Glomerular endothelial cell (primary cell): ENCODE data around the gene ARMH1. TPM values are rescaled to one million over a fixed set of nuclear protein-coding genes. Genes with fewer than 3 reads are reported as not detected.

Experiments used
- DNase-seq: peaks from one replicate; pipeline ENCODE4 v3.0.0-alpha.2; 2011; ENCODE audit warnings: low read depth, low spot score; ENCODE audit errors: extremely low read depth
- total RNA-seq: library from RNA; depleted of rRNA; stranded (reverse); fragments of >200 nt; gene quantifications from 2 replicates; pipeline ENCODE4 v1.2.3, GENCODE V29; 2015

The ARMH1 gene
- total RNA-seq: not detected in 2 replicates

DNA sequence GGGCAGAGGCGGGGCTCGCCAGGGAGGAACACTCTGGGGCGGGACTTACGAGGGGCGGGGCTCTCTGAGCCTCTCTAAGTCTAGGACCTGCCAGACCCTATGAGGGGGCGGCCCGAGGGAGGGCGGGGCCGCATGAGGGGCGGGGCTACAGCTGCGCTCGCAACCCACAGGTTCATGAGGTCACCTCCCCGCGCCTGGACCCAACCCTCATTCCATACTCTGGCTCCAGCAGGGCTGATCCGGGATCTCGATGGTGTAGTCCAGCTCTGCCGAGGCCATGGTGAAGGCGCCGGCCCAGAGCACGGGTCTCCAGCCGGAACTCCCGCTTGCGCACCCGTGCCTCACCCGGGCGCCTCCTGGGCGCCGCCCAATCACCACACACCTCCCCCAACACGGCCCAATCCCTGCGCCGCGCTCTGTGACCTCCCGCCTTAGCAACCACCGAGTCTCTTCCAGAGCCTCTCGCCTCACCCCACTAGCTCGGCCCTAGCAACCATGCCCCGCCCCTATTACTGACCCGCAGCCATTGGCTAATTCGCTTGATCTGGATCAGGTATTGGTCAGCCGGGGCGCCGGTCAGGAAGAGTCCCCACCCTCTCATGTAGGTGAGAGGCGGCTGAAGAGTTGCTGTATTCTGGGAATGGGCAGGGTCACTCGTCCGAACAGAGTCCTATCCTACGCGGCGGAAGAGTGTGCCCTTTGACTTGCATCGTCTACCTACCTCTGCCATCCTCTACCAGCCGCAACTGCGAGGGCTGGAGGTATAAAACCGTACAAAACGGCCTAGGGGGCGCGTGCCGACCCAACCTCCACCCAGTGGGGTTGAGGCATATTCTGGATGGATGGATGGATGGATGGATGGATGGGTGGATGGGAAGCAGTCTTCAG is at the start of gene ARMH1, which contains the start of gene TMEM53:
ARMH1 (plus strand) TSS at position 602 of the 888 bp plus-strand sequence. CDS start 14,984 bp downstream, outside the sequence.
TMEM53 (minus strand) TSS at position 369 of the 888 bp plus-strand sequence; CDS start at position 279, 90 bp downstream.
- peak; percentile 89 for DNase-seq

DNA sequence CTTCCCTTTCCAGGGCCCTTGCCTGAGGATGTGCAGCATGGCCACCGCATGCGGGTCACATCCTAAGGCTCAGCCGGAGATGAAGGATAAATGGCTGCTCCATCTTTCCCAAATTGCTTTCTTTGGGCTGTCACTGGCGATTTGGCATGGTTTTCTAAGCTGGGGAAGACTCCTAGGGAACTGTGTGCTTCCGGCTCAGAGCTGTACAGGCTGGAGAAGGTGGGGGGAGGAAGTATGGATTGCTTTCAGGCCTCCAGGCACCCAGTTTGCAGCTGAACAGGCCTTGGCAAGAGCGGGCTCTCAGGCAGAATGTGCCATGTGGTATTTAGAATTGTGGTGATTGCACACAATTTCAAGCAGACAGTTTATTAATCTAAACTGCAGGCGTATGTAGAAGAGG is 49.2 kb upstream of the ARMH1 start:
- DNase-seq: no peak

DNA sequence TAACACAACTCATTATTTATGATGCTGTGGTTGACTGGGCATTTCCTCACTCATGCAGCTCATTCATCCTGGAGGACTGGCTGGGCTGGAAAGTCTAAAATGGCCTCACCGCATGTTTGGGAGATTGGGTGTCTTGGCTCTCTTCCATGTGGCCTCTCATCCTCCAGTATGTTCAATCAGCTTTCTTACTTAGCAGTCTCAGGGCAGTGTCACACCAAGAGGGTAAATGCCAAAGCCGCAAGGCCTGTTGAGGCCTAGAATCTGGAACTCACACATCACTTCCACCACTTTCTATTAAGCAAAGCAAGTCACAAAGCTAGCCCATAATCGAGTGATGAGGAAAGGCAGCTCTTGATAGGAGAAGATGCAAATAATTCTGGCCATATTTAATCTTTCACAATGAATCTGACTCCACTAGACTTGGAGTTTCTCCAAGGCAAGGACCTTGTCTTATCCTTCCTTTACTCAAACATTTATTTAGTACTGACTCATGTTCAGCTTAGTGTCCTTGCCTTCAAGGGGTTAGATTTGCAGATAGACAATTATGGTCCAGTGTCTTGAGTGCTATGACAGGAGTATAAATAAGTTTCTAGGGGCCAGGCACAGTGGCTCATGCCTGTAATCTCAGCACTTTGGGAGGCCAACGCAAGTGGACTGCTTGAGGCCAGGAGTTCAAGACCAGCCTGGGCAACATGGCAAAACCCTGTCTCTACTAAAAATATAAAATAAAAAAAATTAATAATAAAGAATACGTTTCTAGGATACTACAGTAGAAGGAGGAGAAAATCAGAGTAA is 45.4 kb upstream of the ARMH1 start:
- no peak for DNase-seq

DNA sequence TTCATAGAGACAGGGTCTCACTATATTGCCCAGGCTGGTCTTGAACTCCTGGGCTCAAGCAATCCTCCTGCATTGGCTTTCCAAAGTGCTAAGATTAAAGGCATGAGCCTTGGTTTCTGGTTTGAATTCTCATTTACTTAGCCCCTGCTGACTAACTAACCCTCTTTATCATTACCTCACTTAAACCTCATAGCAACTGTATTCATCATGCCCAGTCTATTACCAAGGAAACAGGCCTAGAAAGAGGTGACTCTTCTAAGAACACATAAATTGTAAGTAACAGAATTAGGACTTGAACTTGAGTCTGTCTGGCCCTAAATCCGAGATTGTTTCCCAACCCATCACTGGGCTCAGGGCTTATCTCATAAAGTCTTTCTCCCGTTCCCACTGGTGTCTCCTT is 44.4 kb upstream of the ARMH1 start:
- no peak for DNase-seq

DNA sequence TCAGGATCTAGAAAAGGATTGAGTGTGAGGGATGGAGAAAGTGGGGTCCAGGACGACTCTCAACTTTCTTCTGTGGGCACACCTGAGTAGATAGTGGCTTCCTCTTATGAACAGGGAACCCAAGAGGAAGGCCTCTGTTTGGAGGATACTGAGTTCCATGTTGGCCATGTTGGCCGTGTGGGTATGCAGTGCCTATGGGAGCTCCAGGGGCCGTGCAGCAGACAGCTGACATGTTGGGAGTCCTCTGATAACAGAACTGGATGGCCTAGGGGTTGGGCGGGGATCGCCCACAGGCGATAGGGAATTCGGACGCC is 43.2 kb upstream of the ARMH1 start:
- no peak for DNase-seq

DNA sequence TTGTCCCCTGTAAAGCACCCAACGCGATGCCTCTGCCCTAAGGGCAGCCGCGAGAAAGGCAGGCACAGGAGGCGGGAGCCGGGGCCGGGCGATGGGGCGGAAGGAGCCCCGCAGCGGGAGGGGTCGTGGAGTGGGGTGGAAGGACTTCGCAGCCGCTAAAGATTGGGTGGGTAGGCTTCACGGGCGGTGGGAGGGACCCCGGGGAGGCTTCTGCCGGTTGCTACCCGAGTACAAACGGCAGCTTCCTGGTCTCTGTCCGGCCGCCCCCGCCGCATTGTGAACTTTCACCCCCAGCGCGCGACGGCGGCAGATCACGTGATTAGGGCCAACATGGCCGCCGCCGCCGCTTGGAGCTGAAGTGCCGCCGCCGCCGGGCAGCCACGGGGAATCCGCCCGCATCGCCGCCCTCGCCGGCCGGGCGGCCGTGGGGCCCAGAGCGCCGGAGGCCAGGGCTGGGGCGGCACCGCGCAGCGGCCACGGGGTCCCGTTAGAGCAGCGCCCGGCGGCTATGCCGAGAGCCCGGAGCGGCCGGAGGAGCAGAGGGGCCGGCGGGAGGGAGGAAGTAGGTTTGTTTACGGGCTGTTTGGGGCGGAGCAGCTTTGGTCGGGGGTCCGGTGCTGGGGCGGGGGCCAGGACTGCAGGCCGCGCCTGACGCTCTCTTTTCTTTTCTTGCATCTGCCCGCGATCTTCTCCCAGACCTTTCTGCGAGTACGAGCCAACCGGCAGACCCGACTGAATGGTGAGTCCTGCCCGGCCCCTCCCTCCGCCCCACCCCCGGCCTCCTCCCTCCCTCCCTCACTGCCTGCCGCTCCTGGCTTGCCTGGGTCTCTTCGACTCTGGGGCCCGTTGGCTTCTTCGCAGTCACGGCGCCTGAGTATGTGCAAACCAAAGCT is 42.6 kb upstream of the ARMH1 start:
- DNase-seq: no peak

DNA sequence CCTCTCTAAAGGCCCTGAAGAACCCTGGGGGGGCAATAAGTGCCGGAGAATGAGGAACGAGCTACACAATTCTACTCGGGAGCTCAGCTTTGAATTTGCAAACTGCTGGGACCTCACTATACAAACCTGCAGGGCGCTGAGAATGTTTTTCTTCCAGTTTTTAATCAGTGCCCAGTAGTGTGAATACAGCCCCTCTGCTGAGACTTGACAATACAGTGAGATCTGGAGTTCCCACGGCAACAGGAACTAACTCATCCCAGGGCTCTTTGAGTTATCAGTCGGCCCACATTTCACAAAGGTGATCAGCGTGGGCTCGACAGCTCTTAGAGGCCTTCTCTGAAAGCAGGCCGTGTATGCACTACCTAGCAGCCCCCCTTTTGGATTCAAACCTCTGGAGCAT is 41.9 kb upstream of the ARMH1 start:
- no peak for DNase-seq

DNA sequence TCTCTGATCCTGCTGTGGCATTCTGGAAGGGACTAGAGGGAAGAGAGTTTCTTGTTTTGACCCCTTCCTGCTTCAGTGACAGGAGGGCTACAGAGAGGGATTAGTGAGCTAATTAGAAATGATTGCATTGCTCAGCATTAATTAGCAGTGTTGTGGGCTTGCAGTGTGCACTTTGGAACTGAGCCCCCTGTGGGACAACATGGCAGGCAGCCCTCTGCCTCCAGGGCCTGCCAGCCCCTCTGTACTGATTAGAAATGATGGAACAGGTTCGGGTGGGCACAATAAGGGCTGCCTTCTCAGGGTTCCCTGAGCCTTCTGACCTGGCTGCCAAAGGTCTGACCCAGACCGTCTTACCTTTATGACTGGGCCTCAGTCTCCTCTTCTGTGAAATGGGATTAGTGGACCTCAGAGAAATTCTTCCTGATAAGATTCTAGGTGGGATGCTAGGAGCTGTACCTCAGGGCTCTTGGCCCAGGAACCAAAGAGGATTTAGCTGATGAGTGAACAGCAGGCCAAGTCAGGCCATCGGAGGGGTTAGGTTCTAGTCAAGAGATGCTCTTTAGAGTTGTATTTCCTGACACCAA is 39.8 kb upstream of the ARMH1 start:
- no peak for DNase-seq

DNA sequence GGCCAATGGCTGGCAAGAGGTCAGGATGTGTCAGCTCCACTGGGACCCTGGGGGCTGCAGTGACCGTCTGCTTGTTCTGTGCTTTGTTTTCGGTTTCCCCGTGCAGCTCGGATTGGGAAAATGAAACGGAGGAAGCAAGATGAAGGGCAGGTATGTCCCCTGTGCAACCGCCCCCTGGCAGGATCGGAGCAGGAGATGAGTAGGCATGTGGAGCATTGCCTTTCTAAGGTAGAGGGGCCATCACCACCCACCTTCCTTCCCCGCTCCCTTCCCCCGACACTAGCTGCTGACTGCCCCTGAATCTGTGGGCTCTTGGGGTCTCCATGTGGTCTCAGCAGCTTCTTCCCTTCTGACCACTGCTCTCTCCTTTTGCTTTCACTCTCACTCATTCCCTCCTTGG is 39.1 kb upstream of the ARMH1 start:
- DNase-seq: no peak

DNA sequence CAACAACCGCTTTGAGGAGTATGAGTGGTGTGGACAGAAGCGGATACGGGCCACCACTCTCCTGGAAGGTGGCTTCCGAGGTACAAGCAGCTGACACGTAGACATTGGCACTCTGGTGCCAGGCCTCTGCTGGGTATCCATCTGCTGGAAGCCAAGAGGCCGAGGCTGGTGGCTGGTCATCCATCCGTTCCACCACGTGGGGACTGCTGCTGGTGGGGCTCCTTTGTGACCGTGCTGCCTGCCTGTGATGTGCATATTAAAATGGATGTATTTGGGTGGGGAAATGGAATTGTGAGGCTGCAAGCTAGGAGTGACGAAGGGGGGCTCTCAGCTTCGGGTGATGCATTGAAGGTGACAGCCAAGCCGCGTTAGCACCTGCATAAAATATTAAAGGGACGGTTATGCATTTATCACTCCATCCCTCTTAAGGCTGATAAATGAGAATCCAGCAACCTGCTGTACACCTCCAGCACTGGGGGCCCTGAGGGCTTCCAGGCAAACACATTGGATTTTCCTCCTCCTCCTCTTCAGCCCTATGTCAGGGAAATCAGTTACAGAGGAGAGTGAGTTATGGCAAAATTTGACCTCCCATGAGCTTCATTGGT is 38.3 kb upstream of the ARMH1 start:
- DNase-seq: no peak

DNA sequence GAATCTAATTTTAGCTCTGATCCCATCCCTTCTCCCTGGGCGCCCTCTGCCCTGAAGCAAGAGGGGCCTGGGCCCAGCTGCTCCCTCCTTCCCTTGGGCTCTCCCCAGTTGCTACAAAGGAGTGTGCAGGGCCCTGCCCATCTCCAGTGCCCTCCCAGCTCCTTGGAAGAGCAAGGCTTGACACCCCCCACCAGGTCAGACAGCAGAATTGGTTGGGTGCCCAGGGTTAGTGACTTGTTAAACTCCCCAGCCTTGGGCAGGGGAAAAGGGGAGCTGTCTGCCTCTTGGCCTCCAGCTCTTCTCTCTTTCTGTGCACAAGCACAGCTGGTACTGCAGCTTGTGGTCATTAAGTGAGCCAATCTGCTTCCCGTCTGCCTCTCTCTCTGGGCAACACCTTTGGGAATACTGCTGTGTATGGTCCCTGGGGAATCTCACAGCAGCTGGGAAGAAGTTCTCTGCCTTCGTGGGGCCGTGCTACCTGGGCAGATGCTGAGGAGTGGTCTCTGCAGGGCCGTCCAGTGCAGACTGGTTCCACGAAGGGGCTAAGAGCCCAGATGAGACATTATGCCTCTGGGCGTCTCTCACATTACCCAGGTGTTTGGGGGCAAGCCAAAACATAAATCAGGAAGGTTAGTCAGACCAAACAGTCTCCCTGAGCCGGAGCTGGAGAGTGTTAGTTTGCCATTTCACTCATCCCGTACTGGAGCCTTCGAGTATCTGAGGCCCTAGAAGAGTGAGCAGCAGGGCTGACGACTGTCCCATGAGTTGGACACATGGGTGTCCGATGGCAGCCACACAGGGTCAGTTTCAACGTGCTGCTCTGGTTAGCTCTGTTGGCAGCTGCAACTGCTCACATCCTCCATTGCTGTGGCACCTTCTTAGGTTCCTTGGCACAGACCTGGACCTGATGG is 37.6 kb upstream of the ARMH1 start:
- DNase-seq: no peak

DNA sequence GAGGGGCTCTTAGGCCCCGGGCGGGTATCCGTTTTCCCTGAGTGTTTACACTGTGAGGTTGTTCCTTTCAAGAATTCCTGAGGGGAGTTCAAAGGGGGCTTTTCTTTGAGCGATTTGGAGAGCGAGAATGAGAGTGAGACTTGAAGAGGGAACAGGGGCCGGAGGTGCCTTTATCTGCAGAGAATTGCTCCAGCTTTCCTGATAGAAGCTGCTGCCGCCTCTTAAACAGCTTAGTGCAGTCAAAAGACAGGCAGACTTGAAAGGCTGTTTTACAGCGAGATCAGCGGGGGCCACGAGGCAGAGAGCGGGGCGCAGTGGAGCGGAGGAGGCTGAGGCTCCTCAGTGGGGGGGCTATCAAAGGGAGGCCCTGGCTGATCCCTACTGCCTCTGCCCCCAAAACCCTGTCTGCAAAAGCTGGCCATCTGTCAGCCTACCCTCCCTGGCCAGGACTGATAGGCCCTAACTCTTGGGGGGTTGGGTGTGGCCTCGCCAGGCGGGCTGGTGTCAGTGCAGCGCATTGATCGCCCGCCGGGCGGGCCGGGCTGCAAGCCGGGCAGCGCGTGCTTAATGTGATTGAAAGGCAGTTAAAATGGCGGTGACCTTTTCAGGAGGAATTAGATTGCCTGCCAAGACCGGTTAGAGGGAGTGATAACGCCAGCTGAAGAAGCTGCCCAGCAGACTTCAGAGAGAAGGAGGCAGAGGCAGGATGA is 36.7 kb upstream of the ARMH1 start:
- no peak for DNase-seq

DNA sequence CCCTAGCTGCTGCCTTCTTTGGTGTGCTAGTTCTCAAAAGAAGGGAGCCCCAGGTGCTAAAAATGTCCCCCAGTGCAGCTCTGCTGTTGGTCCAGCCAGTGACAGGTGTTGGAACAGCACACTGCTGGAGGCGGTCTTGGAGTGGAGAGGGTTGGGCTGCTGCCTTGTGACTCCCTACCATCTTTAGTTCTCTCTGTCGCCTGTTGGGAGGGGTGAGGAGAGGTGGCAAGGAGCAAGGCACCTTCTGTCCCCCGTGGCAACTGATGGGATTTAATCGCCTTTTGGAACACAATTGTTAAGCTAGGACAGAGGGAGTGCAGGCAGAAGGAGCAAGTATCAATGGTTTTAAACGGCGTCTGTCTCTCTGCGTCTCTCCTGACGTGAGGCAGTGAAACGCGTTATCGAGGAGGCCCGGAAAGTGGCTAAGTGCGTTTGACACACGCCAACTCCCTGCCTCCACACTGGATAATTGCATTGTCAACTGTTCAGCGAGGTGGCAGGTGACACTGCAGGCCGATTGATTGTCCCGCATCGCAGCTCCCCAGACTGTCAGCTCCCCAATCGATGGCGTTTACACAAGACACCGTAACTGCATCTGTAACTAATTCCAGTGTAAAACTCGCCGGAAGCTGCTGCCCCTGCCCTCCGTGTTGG is 34.2 kb upstream of the ARMH1 start:
- DNase-seq: no peak

DNA sequence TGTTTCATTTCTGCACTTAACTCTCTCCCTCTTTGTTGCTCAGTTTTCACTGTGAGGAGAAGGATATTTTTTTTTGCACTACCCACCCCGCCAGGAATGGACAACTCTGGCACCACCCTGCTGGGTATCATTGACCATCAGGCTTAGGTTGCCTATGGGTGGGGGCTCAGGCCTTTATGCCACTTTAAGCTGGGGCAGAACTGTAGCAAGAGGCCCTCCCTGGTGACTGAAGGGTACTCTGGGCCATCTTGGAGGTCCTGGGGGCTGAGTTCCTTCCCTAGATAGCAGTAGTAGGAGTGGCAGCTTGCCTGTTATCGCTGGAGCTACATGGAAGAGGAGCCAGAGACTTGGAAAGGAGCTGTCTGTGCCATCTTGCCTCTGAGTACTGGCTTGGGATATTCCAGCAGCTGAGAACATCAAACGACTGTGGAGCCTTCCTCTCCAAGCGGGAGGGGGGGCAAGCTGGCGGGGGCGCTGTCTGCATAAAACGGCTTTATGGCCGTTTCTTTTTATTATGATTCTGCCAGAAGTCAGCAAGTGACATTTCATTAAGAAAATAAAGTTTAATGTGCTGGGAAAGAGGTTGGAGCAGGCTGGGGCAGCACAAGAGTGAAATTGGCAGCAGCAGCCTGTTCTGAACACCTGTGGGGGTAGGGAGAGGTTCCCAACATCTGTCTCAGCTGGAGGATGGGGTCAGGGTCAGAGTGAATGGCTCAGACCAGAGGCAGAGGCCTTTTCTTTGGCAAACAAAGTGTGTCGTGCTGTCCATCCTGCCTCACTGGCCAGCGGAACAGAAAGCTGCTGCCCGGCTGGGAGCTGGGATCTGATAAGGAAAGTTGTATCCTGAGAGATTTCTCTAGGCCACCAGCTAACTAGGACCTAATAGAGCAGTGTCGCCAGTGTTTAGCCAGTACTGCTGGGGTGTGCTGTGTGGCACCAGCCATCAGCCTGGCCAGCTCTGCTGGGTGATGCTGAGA is 33.1 kb upstream of the ARMH1 start:
- DNase-seq: no peak

DNA sequence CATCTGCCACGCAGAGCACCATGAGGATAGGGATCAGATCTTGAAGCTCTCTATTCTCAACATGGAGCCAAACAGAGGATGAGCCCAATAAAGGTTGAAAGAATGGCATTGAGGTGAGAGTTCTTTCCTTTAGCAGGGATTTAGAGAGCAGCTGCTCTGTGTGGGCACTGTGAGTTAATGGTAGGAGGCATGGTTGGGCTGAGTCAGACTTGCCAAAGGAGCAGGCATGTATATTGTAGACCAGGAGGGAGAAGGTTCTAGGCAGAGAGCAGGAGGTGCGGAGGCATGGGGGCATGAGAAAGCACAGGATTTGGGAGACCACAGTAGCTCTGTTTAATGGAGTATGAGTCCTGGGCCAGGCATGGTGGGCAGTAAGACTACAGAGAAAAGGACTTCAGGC is 32.3 kb upstream of the ARMH1 start:
- DNase-seq: no peak

DNA sequence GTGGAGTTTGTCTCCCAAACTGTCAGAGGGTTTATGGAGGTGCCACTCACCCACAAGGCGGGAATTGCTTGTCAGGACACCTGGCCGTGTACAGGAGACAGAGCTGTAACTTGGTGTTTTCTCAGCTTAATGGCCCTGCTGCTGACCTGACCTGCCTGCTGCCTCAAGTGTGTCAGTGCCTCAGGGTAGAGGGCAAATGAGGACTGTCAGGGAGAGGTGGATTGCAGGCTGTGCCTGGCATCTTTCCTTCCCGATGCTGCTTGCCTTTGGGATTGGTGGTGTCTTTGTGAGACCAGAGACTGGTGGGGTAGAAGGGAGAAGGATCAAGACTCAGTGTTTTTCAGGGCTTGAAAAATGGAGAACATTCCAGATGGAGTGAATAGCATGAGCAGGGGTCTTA is 31.6 kb upstream of the ARMH1 start:
- no peak for DNase-seq
